ENCODE data around the gene TAB3. TPM values are rescaled to one million over a fixed set of nuclear protein-coding genes. Genes with fewer than 3 reads are reported as not detected.

TAB3 gene
- total RNA-seq, 1 experiment from 2014 or later = 13.5 TPM

- Mint-ChIP-seq H3K4me1 (peaks cover 0 to 9% of the 10 kb centered on the region in 2 experiments; a peak in 3 of 4 replicates), H3K36me3 (ENCODE audit: insufficient read depth in 1 of 3, low read depth in 3 of 3) (peaks cover 2 to 11% (median 8%) of the 10 kb centered on the region in 3 experiments; a peak in 6 of 7 replicates), H3K4me3 (no peak overlapping the region), H3K9me3 (peaks cover 37 to 39% of the 10 kb centered on the region in 2 experiments), H3K27ac (no peak overlapping the region), H3K27me3 (ENCODE audit: low read depth) (no peaks in the 10 kb centered on the region)
- no peaks in the 10 kb centered on the region for H4K20me1 ChIP-seq (ENCODE audit: control insufficient read depth, insufficient read depth, insufficient read length)
- no peaks in the 10 kb centered on the region for H3K23me2 ChIP-seq (ENCODE audit: insufficient read length, low read depth, low read length, poor library complexity, severe bottlenecking)
- no peak overlapping the region for H3T11ph ChIP-seq (ENCODE audit: low read length)
- no peak overlapping the region for H2BK12ac ChIP-seq (ENCODE audit: insufficient read length, low read depth, low read length)
- H4K5ac ChIP-seq (ENCODE audit: insufficient read length, low read depth, low read length) = no peak overlapping the region
- no peak overlapping the region for H4K8ac ChIP-seq (replicated peaks; ENCODE audit: insufficient read length, low read depth, low read length)
- no peak overlapping the region for H3K23ac ChIP-seq (ENCODE audit: insufficient read length, low read depth, low read length)
- no peaks in the 10 kb centered on the region for H3K4me1 ChIP-seq (ENCODE audit: insufficient read depth, low read length)
- H3K56ac ChIP-seq (ENCODE audit: insufficient read length, low read depth, low read length) = no peak overlapping the region
- no peaks in the 10 kb centered on the region for H3K79me2 ChIP-seq (ENCODE audit: insufficient read depth, low read length)
- no peaks in the 10 kb centered on the region for H3K27me3 ChIP-seq (ENCODE audit: insufficient read depth, low read length)
- H3K79me1 ChIP-seq (ENCODE audit: insufficient read depth, low read depth, low read length, poor library complexity, severe bottlenecking) = no peaks in the 10 kb centered on the region
- no peak overlapping the region for H2AFZ ChIP-seq (ENCODE audit: low read length)
- no peak overlapping the region for H2BK120ac ChIP-seq (ENCODE audit: low read depth, low read length, poor library complexity, severe bottlenecking)
- DNase-seq = no peak
- H3K18ac ChIP-seq (ENCODE audit: insufficient read length, low read depth, low read length) = no peak overlapping the region
- no peak overlapping the region for H4K91ac ChIP-seq (ENCODE audit: insufficient read length, low read depth, low read length)
- no peak for TF ChIP-seq CTCF (conservative IDR thresholded peaks at IDR 0.05)
- no peak overlapping the region for H3K14ac ChIP-seq (ENCODE audit: insufficient read depth, low read length)
- no peak overlapping the region for H3K4me2 ChIP-seq (ENCODE audit: insufficient read depth, insufficient read length, low read length)
- WGBS (ENCODE audit: extremely low coverage, insufficient read length, low lambda C conversion rate) = no CpG with 5 or more reads among the region's 2 CpGs
- no peak overlapping the region for H2BK5ac ChIP-seq (ENCODE audit: insufficient read length, low read length)
- no peak overlapping the region for H3K27ac ChIP-seq (ENCODE audit: insufficient read length, low read depth, low read length)
- H3K9me3 ChIP-seq (ENCODE audit: control insufficient read depth, low read depth, low read length) = no peaks in the 10 kb centered on the region
- no peak overlapping the region for H2AK5ac ChIP-seq (ENCODE audit: insufficient read length, low read length)
- no peak overlapping the region for H3K4ac ChIP-seq (ENCODE audit: low read depth, low read length)
- H2BK20ac ChIP-seq (ENCODE audit: low read depth, low read length, poor library complexity, severe bottlenecking) = no peak overlapping the region
- no peak overlapping the region; the same call in 1 of the 2 replicates for H2BK15ac ChIP-seq (ENCODE audit: low read depth, low read length)
- no peak overlapping the region for H3K9ac ChIP-seq (ENCODE audit: extremely low read depth, insufficient read length, low read length)
These were observed 18.5 kb downstream of the TAB3 start for GRCh38 chrX:30870572-30870971.

All from H9 (cell line).